ENCODE data around the gene TP53RK.

The TP53RK gene

DNA sequence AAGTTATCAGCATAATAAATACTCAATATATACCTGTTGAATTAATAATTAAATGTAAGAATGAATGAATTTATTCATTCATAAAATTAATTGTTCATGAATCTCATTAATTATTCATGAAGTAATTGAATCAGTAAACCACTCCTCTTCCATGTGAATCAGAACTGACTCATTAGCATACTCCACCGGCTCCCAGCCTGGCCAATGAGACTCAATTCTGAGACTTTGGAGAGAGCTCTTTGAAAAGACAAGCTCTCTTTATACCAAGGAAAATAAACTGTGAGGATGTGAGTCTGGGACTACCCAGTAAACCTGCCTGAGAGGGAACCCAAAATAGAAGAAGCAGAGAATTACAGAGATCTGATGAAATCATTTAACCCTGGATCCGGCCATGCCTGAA lies 11.8 kb upstream of the TP53RK start:
- DNase-seq (ENCODE audit: extremely low read depth, low read depth): no peak
- TF ChIP-seq, protein P1, sequence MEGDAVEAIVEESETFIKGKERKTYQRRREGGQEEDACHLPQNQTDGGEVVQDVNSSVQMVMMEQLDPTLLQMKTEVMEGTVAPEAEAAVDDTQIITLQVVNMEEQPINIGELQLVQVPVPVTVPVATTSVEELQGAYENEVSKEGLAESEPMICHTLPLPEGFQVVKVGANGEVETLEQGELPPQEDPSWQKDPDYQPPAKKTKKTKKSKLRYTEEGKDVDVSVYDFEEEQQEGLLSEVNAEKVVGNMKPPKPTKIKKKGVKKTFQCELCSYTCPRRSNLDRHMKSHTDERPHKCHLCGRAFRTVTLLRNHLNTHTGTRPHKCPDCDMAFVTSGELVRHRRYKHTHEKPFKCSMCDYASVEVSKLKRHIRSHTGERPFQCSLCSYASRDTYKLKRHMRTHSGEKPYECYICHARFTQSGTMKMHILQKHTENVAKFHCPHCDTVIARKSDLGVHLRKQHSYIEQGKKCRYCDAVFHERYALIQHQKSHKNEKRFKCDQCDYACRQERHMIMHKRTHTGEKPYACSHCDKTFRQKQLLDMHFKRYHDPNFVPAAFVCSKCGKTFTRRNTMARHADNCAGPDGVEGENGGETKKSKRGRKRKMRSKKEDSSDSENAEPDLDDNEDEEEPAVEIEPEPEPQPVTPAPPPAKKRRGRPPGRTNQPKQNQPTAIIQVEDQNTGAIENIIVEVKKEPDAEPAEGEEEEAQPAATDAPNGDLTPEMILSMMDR (IDR thresholded peaks at IDR 0.05; ENCODE audit: low read depth, low read length): no peak

DNA sequence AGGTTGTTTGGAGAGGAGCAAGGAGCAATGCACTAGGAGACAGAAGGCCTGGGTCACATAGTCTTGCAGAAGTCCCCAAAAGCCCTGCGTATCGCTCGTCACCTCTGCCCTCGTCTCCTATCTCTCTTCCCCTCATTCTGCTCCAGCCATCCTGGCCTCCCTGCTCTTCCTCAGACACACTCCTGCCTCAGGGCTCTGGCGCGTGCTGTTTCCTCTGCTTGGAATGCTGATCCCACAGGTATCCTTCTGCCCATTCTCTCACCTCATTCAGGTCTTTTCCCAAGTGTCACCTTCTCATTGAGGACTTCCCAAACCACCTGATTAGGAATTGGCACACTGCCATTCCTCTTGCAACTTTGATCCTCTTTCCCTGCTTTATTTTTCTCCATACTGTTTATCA lies 11.2 kb upstream of the TP53RK start:
- DNase-seq (ENCODE audit: extremely low read depth, low read depth): no peak
- TF ChIP-seq, protein P1 (IDR thresholded peaks at IDR 0.05; ENCODE audit: low read depth, low read length): no peak

DNA sequence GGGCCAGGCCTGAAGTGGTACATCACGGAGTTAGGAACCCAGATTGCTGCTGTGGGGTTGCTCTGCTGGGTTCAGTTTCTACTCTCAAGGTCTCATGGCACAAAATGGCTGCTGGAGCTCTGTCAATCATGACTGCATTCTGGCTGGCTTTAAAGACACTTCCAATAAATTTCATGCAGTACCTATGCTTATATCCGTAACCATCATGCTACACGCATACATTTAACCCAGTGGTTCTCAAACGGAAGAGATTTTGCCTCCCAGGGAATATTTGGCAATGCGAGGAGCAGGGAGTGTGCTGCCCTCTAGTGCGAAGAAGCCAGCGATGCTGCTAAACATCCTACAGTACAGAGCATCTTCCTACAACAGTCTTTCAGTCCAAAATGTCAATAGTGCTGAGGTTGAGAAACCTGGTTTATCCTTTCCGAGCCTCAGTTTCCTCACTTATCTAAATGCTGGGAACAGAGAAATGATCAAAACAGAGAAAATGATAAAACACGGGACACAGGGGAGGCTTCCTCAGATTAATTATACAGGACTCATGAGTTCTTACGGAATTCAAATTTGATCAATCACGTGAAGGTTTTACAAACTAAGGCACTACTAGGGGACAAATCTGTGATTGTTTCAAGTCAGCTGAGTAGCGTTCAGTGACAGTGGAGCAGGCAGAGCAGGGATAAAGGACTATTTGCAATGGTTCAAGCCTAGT lies 10.6 kb upstream of the TP53RK start:
- DNase-seq (ENCODE audit: extremely low read depth, low read depth): no peak
- TF ChIP-seq, protein P1 (IDR thresholded peaks at IDR 0.05; ENCODE audit: low read depth, low read length): peak; percentile 67

DNA sequence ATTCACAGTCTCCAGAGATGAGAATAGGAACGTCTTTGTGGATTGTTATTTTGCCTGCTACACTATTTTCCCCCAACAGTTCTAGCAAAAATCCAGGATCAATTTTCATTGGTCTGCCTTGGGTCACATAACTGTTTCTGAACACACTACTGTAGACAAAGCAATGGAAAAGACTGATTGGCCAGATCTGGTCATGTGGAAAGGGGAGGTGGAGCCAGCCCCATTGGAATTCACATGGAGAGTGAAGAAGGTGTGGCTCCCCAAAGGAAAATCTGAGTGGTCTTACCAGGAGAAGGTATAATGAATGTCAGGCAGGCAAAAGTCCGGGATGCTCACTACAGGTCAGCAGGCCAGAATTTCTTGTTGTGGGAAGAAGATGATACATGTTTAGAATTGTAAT lies 9.5 kb upstream of the TP53RK start:
- TF ChIP-seq, protein P1 (IDR thresholded peaks at IDR 0.05; ENCODE audit: low read depth, low read length): no peak
- no peak for DNase-seq (ENCODE audit: extremely low read depth, low read depth)

DNA sequence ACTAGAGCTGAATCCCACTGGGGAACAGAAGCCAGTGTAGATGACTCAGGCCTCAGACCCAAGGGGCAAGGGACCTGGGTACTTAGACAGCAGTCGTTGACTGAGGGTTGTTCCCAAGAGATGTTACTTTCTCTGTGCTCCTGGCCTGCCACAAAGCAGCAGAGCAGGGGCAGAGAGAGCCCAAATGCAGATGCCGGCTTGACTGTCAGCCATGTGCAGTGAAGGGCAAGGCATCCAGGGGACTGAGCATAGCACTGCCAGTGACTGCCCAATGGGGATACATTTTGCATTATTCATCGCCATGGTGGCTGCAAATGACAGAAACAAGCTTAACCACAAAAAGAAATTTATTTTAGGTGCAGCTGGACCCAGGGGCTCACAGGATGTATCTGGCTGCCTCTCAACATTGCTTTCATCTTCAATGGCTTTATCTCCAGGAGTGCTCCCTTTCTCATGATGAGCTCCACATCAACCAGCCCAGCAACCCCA lies 7.6 kb upstream of the TP53RK start:
- TF ChIP-seq, protein P1 (IDR thresholded peaks at IDR 0.05; ENCODE audit: low read depth, low read length): no peak
- DNase-seq (ENCODE audit: extremely low read depth, low read depth): no peak

DNA sequence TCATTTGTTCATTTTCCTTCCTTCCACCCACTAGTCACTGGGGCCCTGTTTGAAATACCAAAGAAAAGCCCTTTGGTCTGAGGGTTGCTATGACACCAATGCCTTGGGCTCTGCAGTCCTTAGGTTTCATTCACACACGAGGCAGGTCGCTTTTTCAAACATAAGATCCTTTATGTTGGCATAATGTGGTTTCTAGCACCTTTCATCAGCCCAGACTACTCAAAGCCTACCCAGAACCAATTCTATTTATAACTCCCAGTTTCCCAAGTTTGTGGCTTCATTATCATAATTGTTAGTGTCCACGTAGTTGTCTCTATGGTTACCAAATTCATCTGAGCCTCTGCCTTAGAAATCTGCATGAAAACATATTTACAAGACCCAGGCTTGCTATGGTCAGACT lies 6.6 kb upstream of the TP53RK start:
- TF ChIP-seq, protein P1 (IDR thresholded peaks at IDR 0.05; ENCODE audit: low read depth, low read length): no peak
- peak; percentile 81 for DNase-seq (ENCODE audit: extremely low read depth, low read depth)

DNA sequence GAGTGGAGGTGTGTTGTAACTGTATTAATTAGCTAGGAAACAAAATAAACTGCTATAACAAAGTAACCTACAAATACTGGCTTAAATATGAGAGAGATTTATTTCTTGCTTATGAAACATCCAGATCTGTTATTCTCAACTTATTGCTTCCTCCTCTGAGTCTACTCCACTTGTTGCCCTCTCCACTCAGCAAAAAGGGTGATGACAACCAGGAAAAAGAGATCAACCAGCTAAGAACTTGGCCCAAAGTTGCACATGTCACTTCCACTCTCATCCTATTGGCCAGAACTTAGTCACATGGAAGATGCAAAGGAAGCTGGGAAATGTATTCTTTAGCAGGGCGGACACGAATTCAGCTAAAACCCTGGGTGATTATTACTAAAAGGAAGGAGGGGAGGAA lies 5.2 kb upstream of the TP53RK start:
- TF ChIP-seq, protein P1 (IDR thresholded peaks at IDR 0.05; ENCODE audit: low read depth, low read length): no peak
- DNase-seq (ENCODE audit: extremely low read depth, low read depth): no peak

All from AG09319 (cell line).